HG03039 (cell line): Measurements from ENCODE around the gene STK16.
A peak's percentile ranks its signal among the peaks of the same experiment; 100 is the strongest.

Experiments
- ATAC-seq: cut with Tn5 transposase; IDR thresholded peaks from one replicate; pipeline ENCODE4 v1.9.1; 2021; ENCODE audit warnings: mild to moderate bottlenecking, moderate library complexity; ENCODE audit not compliant: unreplicated experiment

The STK16 gene

GRCh38 chr2:219268294-219268693 is 23.0 kb downstream of the STK16 start:
- ATAC-seq, result no peak

DNA sequence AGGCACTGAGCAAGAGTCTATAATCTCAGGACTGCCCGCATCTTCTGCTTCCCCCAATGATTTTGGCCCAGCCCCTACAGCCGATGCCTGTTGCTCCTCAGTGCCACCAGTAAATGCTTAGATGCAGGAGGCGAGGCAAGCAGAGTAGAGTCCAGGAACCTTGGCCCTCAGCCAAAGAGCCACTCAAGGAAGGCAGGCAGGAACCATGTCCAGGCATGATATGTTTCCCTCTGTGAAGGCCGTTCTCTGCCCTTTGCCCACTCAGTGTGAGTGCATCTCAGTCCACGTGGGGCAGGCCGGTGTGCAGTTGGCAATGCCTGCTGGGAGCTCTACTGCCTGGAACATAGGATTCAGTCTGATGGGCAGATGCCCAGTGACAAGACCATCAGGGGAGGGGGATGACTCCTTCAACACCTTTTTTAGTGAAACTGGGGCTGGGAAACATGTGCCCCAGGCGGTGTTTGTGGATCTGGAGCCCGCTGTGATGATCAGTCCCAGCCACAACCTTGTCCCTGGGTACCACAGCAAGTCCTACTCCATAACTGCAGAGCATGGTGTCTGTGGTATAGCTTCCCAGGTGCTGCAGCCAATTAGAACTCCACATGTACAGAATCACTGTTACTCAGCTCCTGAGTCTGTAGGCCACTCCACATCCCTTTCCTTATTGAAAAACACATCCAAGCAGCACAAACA is 24.2 kb downstream of the STK16 start:
- ATAC-seq, result no peak

DNA sequence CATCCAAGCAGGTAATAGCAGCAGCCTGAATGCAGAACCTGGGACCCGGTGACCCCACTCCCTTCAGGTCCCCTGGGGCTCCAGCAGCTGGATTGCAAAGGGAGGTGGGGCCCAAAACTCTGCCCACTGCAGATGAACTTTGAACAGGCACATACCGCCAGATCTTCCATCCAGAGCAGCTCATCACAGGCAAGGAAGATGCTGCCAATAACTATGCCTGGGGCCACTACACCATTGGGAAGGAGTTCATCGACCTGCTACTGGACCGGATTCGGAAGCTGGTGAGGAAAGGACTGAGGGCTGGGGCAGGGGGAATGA is 24.7 kb downstream of the STK16 start:
- ATAC-seq, result no peak

DNA sequence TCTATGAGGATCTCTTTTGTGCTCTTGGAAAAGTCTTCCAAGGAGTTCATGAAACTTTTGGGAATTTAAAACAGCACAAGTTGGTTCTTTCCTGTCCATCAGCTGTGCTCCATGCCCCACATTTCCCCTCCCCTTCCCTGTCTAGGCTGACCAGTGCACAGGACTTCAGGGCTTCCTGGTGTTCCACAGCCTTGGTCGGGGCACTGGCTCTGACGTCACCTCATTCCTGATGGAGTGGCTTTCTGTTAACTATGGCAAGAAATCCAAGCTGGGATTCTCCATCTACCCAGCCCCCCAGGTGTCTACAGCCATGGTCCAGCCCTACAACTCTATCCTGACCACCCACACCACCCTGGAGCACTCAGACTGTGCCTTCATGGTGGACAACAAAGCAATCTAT is 25.7 kb downstream of the STK16 start:
- ATAC-seq, result no peak

DNA sequence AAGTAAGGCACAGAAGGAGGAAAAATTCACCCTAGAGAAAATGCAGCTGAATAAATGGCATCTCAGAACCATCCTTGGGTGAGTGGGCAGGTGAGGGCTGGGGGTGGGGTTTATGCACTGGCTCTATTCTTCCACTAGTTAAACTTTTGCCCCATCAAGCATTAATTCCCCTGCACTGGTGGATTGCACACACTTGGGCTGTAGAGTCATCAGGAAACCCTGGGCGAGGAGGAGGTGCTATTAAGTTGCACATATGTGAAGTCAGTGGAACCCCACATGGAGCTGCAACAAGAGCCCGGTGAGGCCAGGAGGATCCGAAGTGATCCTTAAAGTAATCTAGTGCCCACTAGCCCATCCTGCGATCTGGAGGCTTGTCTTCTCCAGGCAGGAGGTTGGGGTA is 27.1 kb downstream of the STK16 start:
- ATAC-seq, result no peak

DNA sequence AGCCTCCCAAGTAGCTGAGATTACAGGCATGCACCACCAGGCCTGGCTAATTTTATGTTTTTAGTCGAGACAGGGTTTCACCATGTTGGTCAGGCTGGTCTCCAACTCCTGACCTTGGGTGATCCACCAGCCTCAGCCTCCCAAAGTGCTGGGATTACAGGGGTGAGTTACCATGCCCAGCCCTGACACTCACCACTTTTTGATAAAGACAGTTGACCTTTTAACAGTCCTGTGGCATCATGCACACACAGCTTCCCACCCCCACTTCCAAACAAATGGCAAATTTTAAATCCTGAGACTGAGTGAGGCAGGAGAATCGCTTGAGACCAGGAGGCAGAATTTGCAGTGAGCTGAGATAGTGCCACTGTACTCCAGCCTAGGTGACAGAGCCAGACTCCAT is 27.7 kb downstream of the STK16 start:
- no peak for ATAC-seq

DNA sequence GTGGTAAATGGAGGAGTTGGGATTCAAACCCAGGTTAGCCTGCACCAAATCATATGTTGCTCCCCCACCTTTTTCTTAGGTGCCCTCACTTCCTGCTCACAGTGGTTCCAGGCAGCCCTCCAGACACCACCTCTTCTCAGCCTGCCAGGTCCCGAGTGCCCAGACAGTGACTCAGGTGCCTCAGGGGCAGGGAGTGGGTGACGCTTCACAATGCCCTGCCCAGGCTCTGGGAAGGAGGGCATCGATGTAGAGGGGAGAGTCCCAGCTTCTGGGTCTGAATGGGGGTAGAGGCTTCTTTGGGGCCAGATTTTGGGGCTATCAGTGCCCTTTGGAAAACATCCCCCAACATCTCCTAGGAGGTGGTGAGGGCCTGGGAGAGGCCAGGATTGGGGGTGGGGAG is 28.7 kb downstream of the STK16 start:
- ATAC-seq, result no peak

GRCh38 chr2:219274361-219274921 is 29.2 kb downstream of the STK16 start:
- ATAC-seq, result no peak

DNA sequence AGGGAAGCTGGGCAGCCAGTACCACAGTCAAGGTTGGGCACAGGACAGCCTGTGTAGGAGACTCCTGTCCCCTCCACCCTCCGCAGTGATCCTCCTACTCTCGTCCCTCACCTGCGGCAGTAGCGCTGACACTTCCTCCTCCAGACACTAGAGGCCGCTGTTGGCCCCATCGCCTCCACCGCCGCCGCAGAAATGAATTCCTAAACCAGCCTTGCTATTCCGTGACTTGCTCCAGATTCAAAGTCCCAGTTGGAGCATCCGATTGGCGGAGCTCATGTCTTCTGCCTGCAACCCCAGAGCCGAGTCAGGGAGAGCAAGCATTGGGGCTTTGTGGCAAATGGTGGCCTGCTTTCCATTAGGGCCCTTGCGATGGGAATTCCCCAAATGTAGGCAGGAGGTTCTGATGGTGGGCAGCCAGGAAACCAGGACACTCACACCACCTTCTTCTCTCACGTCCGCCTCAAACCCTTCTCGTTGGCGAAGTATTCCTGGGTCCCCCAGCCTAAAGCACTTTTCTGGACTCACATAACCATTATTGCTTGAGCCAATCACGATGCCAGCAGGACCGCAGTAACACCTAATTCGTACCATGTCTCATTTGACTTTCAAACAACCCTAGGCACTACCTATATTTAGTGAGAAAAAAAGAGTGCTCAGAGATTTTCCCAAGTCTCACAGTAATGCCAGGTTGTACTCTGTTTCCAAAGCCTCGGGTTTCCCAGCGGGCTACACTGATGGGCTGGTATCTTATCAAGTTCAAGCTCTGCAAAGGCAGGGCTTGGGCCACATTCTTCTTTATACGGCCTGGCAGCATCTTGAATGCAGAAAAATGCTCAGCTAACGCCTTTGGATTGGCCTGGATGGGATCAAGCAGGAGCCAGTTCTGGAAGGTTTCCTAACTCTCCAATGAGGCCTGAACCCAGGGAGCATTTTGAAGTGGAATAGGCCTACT is 32.7 kb downstream of the STK16 start:
- no peak for ATAC-seq

DNA sequence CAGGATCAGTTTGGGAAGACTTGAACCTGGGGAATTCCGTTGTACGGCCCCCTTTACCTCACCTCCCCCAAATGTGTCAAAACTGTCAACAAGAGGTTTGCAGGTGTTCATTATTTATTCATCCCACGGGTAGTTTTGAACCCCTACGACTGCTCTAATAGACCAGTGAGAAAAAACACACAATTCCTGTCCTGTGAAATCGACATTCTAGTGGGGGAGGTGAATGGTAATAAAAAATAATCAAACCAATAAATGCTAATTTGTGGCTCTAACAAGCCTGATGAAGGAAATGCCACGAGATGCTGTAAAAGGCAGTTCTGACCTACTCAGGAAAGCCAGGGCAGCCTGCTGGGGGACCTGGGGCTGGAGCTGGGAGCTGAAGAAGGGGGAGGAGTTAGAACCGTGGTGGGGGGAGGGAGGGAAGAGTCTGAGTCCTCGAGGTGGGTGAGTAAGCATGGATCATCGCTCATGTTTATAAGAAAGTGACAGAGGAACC is 33.4 kb downstream of the STK16 start:
- ATAC-seq, result no peak

DNA sequence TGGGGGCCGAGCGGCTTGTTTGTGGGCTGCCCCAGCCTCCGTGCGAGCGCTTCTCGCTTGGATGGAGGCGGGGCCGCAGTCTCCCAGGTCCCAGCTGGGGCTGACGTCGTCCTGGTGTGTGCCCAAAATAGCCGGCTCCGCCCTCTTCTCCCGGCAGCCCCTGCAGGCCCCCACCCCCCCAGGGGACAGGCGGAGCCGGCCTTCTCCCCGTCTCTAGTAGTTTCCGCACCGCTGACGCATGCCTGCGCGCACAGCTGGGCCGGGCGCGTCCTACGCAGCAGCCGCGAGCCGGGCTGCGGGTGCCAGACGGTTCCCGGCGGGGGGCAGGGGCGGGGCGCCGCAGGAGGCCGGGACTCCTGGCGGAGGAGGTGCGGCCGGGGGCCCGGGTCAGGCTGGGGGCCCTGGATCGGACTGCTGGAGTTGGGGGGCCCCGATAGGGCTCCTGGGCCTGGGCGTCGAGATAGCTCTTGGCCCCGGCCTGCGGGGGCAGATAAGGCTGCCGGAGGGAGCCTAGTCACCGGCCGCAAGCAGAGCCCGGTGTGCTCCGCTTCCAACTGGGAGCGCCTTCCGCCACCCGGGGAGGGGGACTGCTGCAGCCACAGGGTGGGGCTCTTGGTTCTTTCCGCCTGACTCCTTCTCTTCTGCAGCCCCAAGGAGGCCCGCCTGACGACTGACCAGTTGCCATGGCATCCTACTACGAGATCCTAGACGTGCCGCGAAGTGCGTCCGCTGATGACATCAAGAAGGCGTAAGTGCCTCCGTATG is 34.1 kb downstream of the STK16 start, which contains the start of gene DNAJB2:
DNAJB2 (plus strand) TSS at position 216 of the 765 bp plus-strand sequence; CDS start at position 684, 468 bp downstream.
- ATAC-seq, result peak; percentile 88

- no peak for ATAC-seq
Observed at GRCh38 chr2:219279916-219280516, 34.7 kb downstream of the STK16 start.

GRCh38 chr2:219280651-219281050 is 35.4 kb downstream of the STK16 start:
- no peak for ATAC-seq

GRCh38 chr2:219281588-219281987 is 36.3 kb downstream of the STK16 start:
- no peak for ATAC-seq

- no peak for ATAC-seq
Observed at GRCh38 chr2:219282375-219282774, 37.1 kb downstream of the STK16 start.

DNA sequence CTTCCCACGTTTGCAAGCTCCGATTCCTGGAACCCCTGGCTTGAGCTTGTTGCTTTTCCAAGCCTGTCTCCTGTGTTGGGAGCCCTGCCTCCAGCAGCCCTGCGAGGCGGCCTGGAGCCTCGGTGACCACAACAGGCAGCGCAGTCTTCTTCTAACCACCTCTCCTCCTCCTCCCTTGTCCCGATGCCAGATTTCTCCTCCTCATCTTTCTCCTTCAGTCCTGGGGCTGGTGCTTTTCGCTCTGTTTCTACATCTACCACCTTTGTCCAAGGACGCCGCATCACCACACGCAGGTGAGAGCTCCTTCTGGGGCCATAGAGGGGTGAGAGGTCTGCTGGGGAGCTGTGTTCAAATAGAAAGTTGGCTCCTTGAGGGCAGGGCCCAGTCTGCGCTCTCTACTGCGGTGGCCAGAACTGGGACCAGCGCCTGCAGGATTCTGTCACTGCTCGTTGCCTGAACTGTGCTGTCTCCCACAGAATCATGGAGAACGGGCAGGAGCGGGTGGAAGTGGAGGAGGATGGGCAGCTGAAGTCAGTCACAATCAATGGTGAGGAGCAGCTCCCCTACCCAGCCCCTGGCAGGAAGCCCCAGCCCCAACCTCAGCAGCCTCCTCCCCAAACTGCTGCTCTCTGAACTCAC is 37.8 kb downstream of the STK16 start:
- no peak for ATAC-seq

GRCh38 chr2:219284501-219285372 is 39.5 kb downstream of the STK16 start:
- no peak for ATAC-seq

DNA sequence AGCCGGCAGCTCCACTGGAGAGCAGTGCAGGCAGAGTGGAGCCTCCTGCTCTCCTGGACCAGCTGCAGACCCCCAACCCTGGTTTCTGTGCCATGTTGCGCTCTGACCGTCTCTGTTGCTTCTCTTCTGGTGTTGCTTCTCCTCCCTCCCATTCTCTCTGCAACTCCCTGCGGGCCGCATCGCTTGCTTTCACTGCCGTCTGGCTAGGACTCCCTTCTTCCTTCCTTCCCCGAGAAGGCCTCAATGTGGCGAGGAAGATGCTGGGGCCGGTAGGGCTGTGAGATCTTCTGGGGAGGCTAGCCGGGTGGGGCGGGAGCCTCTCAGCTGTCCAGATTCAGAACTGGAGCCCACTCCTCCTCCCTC is 40.1 kb downstream of the STK16 start:
- no peak for ATAC-seq

GRCh38 chr2:219285894-219286425 is 40.7 kb downstream of the STK16 start:
- ATAC-seq, result no peak
